Esophagus muscularis mucosa (tissue), 4 donors: Measurements from ENCODE around the gene IRF4.

ENCODE experiments used
- CTCF ChIP-seq, 3 experiments: fragments of 200-600 bp in 2 of 3; fragments of 450-650 bp in 1 of 3; sonication (generic) in 2 of 3; IDR thresholded peaks; one replicate each; pipeline ENCODE4 v1.5.1; 2017 to 2019; ENCODE audit warnings: antibody characterized with exemption in 3 of 3, mild to moderate bottlenecking in 2 of 3, moderate library complexity in 1 of 3
- EP300 ChIP-seq: sonication (generic); formaldehyde crosslinking; IDR thresholded peaks from one replicate; pipeline ENCODE4 v1.6.1; 2017; ENCODE audit warnings: antibody characterized with exemption
- POLR2A ChIP-seq: fragments of 450-650 bp; IDR thresholded peaks from one replicate; pipeline ENCODE4 v1.6.1; 2017; ENCODE audit warnings: antibody characterized with exemption, moderate library complexity, mild to moderate bottlenecking, low read depth
- POLR2AphosphoS5 ChIP-seq, 2 donors: sonication (generic); formaldehyde crosslinking; IDR thresholded peaks; one replicate each; pipeline ENCODE4 v1.6.1; 2017; ENCODE audit warnings: antibody characterized with exemption in 2 of 2

GRCh38 chr6:456358-456867 is 64.9 kb downstream of the IRF4 start:
- TF ChIP-seq CTCF (IDR thresholded peaks at IDR 0.05) = no peak
- TF ChIP-seq POLR2AphosphoS5 (IDR thresholded peaks at IDR 0.05) = no peak
- no peak for TF ChIP-seq POLR2A
- no peak for TF ChIP-seq EP300
